Measurements from ENCODE around the gene CHSY3. TPM values are rescaled to one million over a fixed set of nuclear protein-coding genes. Genes with fewer than 3 reads are reported as not detected.

Gene CHSY3
- total RNA-seq, 5 donors from 2014 or later (not counting 1 experiment from before 2014, with no cell fraction given), result not detected

DNA sequence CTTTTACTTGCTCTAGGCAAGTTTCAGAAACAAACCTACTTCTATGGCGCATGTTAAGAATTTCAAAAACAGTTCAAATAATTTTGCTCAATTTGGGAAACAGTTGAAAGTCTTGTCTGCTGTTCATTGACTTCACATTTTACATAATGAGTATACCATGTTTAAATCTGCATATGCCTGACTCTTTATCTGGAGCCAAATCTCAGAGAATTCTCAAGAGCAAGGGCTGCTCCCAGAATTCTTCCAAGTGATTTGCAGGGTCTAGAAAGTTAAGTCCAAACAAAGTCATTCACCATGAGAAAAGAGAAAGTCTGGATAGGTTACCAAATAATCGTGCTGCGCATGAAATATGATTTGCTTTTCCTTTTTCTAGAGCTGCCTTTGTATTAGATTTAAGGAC lies 160.2 kb downstream of the CHSY3 start:
- Mint-ChIP-seq H3K27ac (no peak overlapping the region), H3K27me3 (peaks cover 3 to 4% of the 10 kb centered on the region in 2 donors), H3K36me3 (no peaks in the 10 kb centered on the region), H3K4me3 (no peak overlapping the region), H3K9me3 (no peaks in the 10 kb centered on the region), H3K4me1 (no peaks in the 10 kb centered on the region)
- H3K4me3 ChIP-seq (ENCODE audit: control insufficient read depth in 1 of 2, extremely low read depth in 1 of 2, low read length in 1 of 2), result no peak overlapping the region
- no peaks in the 10 kb centered on the region for H3K4me1 ChIP-seq (ENCODE audit: control insufficient read depth in 1 of 2, extremely low read depth in 1 of 2, insufficient read depth in 2 of 2, low read length in 2 of 2)
- no peak overlapping the region for H3K27ac ChIP-seq (ENCODE audit: low read length)
- DNase-seq (no peak), ATAC-seq (replicated peaks in 1 of 4) (no peak)
- no peaks in the 10 kb centered on the region for H3K27me3 ChIP-seq (replicated peaks in 1 of 2; ENCODE audit: control insufficient read depth in 2 of 2, extremely low read depth in 1 of 2, insufficient read depth in 2 of 2, low read length in 1 of 2)
- POLR2A ChIA-PET, result no interaction called here
- H3K9me3 ChIP-seq, result no peaks in the 10 kb centered on the region
- no CpG with 5 or more reads among the region's 3 CpGs for WGBS (ENCODE audit: insufficient coverage)
- H3K36me3 ChIP-seq (ENCODE audit: control insufficient read depth in 2 of 2, extremely low read depth in 1 of 2, insufficient read depth in 1 of 2, low read length in 1 of 2), result no peaks in the 10 kb centered on the region
- CTCF ChIA-PET, result no interaction called here

- CTCF ChIA-PET, result no interaction called here
- H3K36me3 Mint-ChIP-seq, result no peaks in the 10 kb centered on the region
- no peaks in the 10 kb centered on the region for H3K4me1 ChIP-seq (ENCODE audit: control insufficient read depth in 1 of 2, extremely low read depth in 1 of 2, insufficient read depth in 2 of 2, low read length in 2 of 2)
- WGBS (ENCODE audit: insufficient coverage), result 85% methylated on average over 2 of the region's 2 CpGs
- no peaks in the 10 kb centered on the region for H3K9me3 ChIP-seq
- H3K4me1 Mint-ChIP-seq, result no peaks in the 10 kb centered on the region
- no peaks in the 10 kb centered on the region for H3K36me3 ChIP-seq (ENCODE audit: control insufficient read depth in 2 of 2, extremely low read depth in 1 of 2, insufficient read depth in 1 of 2, low read length in 1 of 2)
- no peak overlapping the region for H3K4me3 Mint-ChIP-seq
- no peak overlapping the region for H3K27ac Mint-ChIP-seq
- POLR2A ChIA-PET, result no interaction called here
- ATAC-seq (replicated peaks in 1 of 4), result no peak
- H3K27me3 Mint-ChIP-seq, result peaks cover 0 to 4% of the 10 kb centered on the region in 2 donors
- H3K9me3 Mint-ChIP-seq, result no peaks in the 10 kb centered on the region
- no peak overlapping the region for H3K27ac ChIP-seq (ENCODE audit: low read length)
- no peak overlapping the region for H3K4me3 ChIP-seq (ENCODE audit: control insufficient read depth in 1 of 2, extremely low read depth in 1 of 2, low read length in 1 of 2)
- DNase-seq, result no peak
- no peaks in the 10 kb centered on the region for H3K27me3 ChIP-seq (replicated peaks in 1 of 2; ENCODE audit: control insufficient read depth in 2 of 2, extremely low read depth in 1 of 2, insufficient read depth in 2 of 2, low read length in 1 of 2)
Measured at GRCh38 chr5:130065617-130066016, 161.4 kb downstream of the CHSY3 start.

- DNase-seq (no peak), ATAC-seq (replicated peaks in 1 of 4) (no peak)
- no peaks in the 10 kb centered on the region for H3K36me3 Mint-ChIP-seq
- H3K9me3 ChIP-seq, result no peaks in the 10 kb centered on the region
- ChIA-PET POLR2A (no interaction called here), CTCF (no interaction called here)
- H3K4me1 Mint-ChIP-seq, result no peaks in the 10 kb centered on the region
- H3K4me3 Mint-ChIP-seq, result no peak overlapping the region
- 100% methylated on average over 3 of the region's 3 CpGs for WGBS (ENCODE audit: insufficient coverage)
- no peak overlapping the region for H3K4me3 ChIP-seq (ENCODE audit: control insufficient read depth in 1 of 2, extremely low read depth in 1 of 2, low read length in 1 of 2)
- H3K9me3 Mint-ChIP-seq, result no peaks in the 10 kb centered on the region
- H3K27ac ChIP-seq (ENCODE audit: low read length), result no peak overlapping the region
- peaks cover 0 to 4% of the 10 kb centered on the region in 2 donors for H3K27me3 Mint-ChIP-seq
- H3K4me1 ChIP-seq (ENCODE audit: control insufficient read depth in 1 of 2, extremely low read depth in 1 of 2, insufficient read depth in 2 of 2, low read length in 2 of 2), result no peaks in the 10 kb centered on the region
- no peaks in the 10 kb centered on the region for H3K27me3 ChIP-seq (replicated peaks in 1 of 2; ENCODE audit: control insufficient read depth in 2 of 2, extremely low read depth in 1 of 2, insufficient read depth in 2 of 2, low read length in 1 of 2)
- no peaks in the 10 kb centered on the region for H3K36me3 ChIP-seq (ENCODE audit: control insufficient read depth in 2 of 2, extremely low read depth in 1 of 2, insufficient read depth in 1 of 2, low read length in 1 of 2)
- H3K27ac Mint-ChIP-seq, result no peak overlapping the region
Measured at GRCh38 chr5:130066644-130067043, 162.4 kb downstream of the CHSY3 start.

- H3K4me3 Mint-ChIP-seq, result no peak overlapping the region
- Histone ChIP-seq H3K27me3 (replicated peaks in 1 of 2; ENCODE audit: control insufficient read depth in 2 of 2, extremely low read depth in 1 of 2, insufficient read depth in 2 of 2, low read length in 1 of 2) (no peaks in the 10 kb centered on the region), H3K27ac (ENCODE audit: low read length) (no peak overlapping the region), H3K9me3 (no peaks in the 10 kb centered on the region), H3K36me3 (ENCODE audit: control insufficient read depth in 2 of 2, extremely low read depth in 1 of 2, insufficient read depth in 1 of 2, low read length in 1 of 2) (no peaks in the 10 kb centered on the region), H3K4me1 (ENCODE audit: control insufficient read depth in 1 of 2, extremely low read depth in 1 of 2, insufficient read depth in 2 of 2, low read length in 2 of 2) (no peaks in the 10 kb centered on the region), H3K4me3 (ENCODE audit: control insufficient read depth in 1 of 2, extremely low read depth in 1 of 2, low read length in 1 of 2) (no peak overlapping the region)
- H3K27ac Mint-ChIP-seq, result no peak overlapping the region
- ChIA-PET POLR2A (no interaction called here), CTCF (no interaction called here)
- H3K9me3 Mint-ChIP-seq, result no peaks in the 10 kb centered on the region
- no peaks in the 10 kb centered on the region for H3K4me1 Mint-ChIP-seq
- DNase-seq (no peak), ATAC-seq (replicated peaks in 1 of 4) (no peak)
- no peaks in the 10 kb centered on the region for H3K36me3 Mint-ChIP-seq
- peaks cover 0 to 4% of the 10 kb centered on the region in 2 donors for H3K27me3 Mint-ChIP-seq
Measured at GRCh38 chr5:130067364-130067763, 163.1 kb downstream of the CHSY3 start.

GRCh38 chr5:130068101-130068500 lies 163.8 kb downstream of the CHSY3 start:
- DNase-seq (no peak), ATAC-seq (replicated peaks in 1 of 4) (no peak)
- H3K27me3 Mint-ChIP-seq, result peaks cover 0 to 4% of the 10 kb centered on the region in 2 donors
- H3K27ac Mint-ChIP-seq, result no peak overlapping the region
- no peaks in the 10 kb centered on the region for H3K9me3 Mint-ChIP-seq
- H3K4me1 ChIP-seq (ENCODE audit: control insufficient read depth in 1 of 2, extremely low read depth in 1 of 2, insufficient read depth in 2 of 2, low read length in 2 of 2), result no peaks in the 10 kb centered on the region
- H3K36me3 ChIP-seq (ENCODE audit: control insufficient read depth in 2 of 2, extremely low read depth in 1 of 2, insufficient read depth in 1 of 2, low read length in 1 of 2), result no peaks in the 10 kb centered on the region
- H3K4me1 Mint-ChIP-seq, result no peaks in the 10 kb centered on the region
- WGBS (ENCODE audit: insufficient coverage), result 63% methylated on average over 1 of the region's 1 CpG
- H3K27me3 ChIP-seq (replicated peaks in 1 of 2; ENCODE audit: control insufficient read depth in 2 of 2, extremely low read depth in 1 of 2, insufficient read depth in 2 of 2, low read length in 1 of 2), result no peaks in the 10 kb centered on the region
- no peak overlapping the region for H3K27ac ChIP-seq (ENCODE audit: low read length)
- H3K36me3 Mint-ChIP-seq, result no peaks in the 10 kb centered on the region
- ChIA-PET CTCF (no interaction called here), POLR2A (no interaction called here)
- no peaks in the 10 kb centered on the region for H3K9me3 ChIP-seq
- no peak overlapping the region for H3K4me3 ChIP-seq (ENCODE audit: control insufficient read depth in 1 of 2, extremely low read depth in 1 of 2, low read length in 1 of 2)
- no peak overlapping the region for H3K4me3 Mint-ChIP-seq

DNA sequence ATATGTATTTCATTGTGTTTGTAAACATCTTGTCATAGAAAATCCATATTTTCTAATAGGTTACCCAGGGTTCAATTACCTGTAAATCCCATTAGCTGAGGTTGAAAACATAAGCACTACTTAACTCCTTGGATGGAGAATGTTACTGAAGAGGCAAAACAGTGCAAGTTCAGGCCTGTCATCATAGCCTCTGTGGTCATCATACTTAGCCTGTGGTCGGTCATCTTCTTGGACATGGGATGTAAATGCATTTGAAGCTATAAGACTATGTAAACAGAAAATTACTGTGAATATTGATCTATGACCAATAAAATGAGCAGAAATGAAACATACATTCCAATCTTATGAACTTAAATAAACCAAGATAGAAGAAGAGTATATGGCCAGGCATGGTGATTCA lies 164.7 kb downstream of the CHSY3 start:
- Mint-ChIP-seq H3K27ac (no peak overlapping the region), H3K27me3 (peaks cover 0 to 4% of the 10 kb centered on the region in 2 donors), H3K4me1 (no peaks in the 10 kb centered on the region), H3K9me3 (no peaks in the 10 kb centered on the region), H3K4me3 (no peak overlapping the region), H3K36me3 (no peaks in the 10 kb centered on the region)
- H3K27me3 ChIP-seq (replicated peaks in 1 of 2; ENCODE audit: control insufficient read depth in 2 of 2, extremely low read depth in 1 of 2, insufficient read depth in 2 of 2, low read length in 1 of 2), result no peaks in the 10 kb centered on the region
- H3K4me3 ChIP-seq (ENCODE audit: control insufficient read depth in 1 of 2, extremely low read depth in 1 of 2, low read length in 1 of 2), result no peak overlapping the region
- ATAC-seq (replicated peaks in 1 of 4) (no peak), DNase-seq (no peak)
- H3K9me3 ChIP-seq, result no peaks in the 10 kb centered on the region
- ChIA-PET CTCF (no interaction called here), POLR2A (no interaction called here)
- H3K4me1 ChIP-seq (ENCODE audit: control insufficient read depth in 1 of 2, extremely low read depth in 1 of 2, insufficient read depth in 2 of 2, low read length in 2 of 2), result no peaks in the 10 kb centered on the region
- no peaks in the 10 kb centered on the region for H3K36me3 ChIP-seq (ENCODE audit: control insufficient read depth in 2 of 2, extremely low read depth in 1 of 2, insufficient read depth in 1 of 2, low read length in 1 of 2)
- WGBS (ENCODE audit: insufficient coverage), result no CpG with 5 or more reads among the region's 1 CpG
- no peak overlapping the region for H3K27ac ChIP-seq (ENCODE audit: low read length)

DNA sequence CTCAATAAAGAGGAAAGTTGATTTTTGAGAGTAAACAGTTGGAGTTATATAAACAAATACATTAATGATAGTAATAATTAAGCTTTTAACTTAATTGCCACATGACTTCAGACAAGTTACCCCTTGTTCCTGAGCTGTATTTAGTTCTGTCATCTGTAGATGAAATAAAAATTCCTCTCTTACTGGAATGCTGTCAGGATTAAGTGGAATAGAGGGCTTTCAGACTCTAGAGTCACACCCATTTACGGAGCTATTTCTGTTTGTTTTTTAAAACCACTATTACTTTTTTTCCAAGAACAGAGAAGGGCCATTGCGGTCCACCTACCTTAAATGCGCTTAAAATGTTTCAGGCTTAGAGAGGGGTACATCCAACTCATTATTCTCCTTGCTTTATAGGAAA lies 170.6 kb downstream of the CHSY3 start:
- H3K4me3 Mint-ChIP-seq, result no peak overlapping the region
- no peak for DNase-seq
- no peaks in the 10 kb centered on the region for H3K4me1 Mint-ChIP-seq
- Histone ChIP-seq H3K36me3 (ENCODE audit: control insufficient read depth in 2 of 2, extremely low read depth in 1 of 2, insufficient read depth in 1 of 2, low read length in 1 of 2) (no peaks in the 10 kb centered on the region), H3K9me3 (no peaks in the 10 kb centered on the region), H3K27me3 (replicated peaks in 1 of 2; ENCODE audit: control insufficient read depth in 2 of 2, extremely low read depth in 1 of 2, insufficient read depth in 2 of 2, low read length in 1 of 2) (no peaks in the 10 kb centered on the region), H3K27ac (ENCODE audit: low read length) (no peak overlapping the region), H3K4me1 (ENCODE audit: control insufficient read depth in 1 of 2, extremely low read depth in 1 of 2, insufficient read depth in 2 of 2, low read length in 2 of 2) (no peaks in the 10 kb centered on the region), H3K4me3 (ENCODE audit: control insufficient read depth in 1 of 2, extremely low read depth in 1 of 2, low read length in 1 of 2) (no peak overlapping the region)
- H3K9me3 Mint-ChIP-seq, result no peaks in the 10 kb centered on the region
- POLR2A ChIA-PET, result no interaction called here
- WGBS (ENCODE audit: insufficient coverage), result no CpG with 5 or more reads among the region's 3 CpGs
- CTCF ChIA-PET, result no interaction called here
- no peak for ATAC-seq (replicated peaks in 1 of 4)
- peaks cover 7% of the 10 kb centered on the region in 2 donors for H3K27me3 Mint-ChIP-seq
- H3K27ac Mint-ChIP-seq, result no peak overlapping the region
- H3K36me3 Mint-ChIP-seq, result no peaks in the 10 kb centered on the region
